T-helper 9 cell (primary cell): ENCODE measurements around the gene FAM174A.

Experiments used
- DNase-seq: peaks from one replicate; pipeline ENCODE4 v3.0.0-alpha.2; 2020
- total RNA-seq, 2 donors: gene quantifications; one replicate each; lab custom pipeline; 2026; lab: John Stamatoyannopoulos, UW

Gene FAM174A
- 2.2 to 5.1 reads per million in 2 donors for total RNA-seq

- peak; percentile 92 for DNase-seq
These were observed at the start of gene FAM174A for GRCh38 chr5:100535060-100536005. Gene FAM174A, plus strand, starts transcription at chr5:100535374. Its CDS starts 157 bp downstream, at chr5:100535531.

- DNase-seq, result no peak
These were observed 41.2 kb upstream of the FAM174A start for GRCh38 chr5:100493996-100494395.

- DNase-seq, result no peak
These were observed 38.9 kb upstream of the FAM174A start for GRCh38 chr5:100496296-100496695.

GRCh38 chr5:100502684-100503083 lies 32.5 kb upstream of the FAM174A start:
- DNase-seq, result no peak

- no peak for DNase-seq
These were observed 29.0 kb upstream of the FAM174A start for GRCh38 chr5:100505984-100506670.

- no peak for DNase-seq
These were observed 18.9 kb upstream of the FAM174A start for GRCh38 chr5:100516285-100516684.

GRCh38 chr5:100517301-100517974 lies 17.7 kb upstream of the FAM174A start:
- DNase-seq, result no peak

- no peak for DNase-seq
These were observed 16.8 kb upstream of the FAM174A start for GRCh38 chr5:100518377-100518776.

- no peak for DNase-seq
These were observed 16.1 kb upstream of the FAM174A start for GRCh38 chr5:100519075-100519474.

- no peak for DNase-seq
These were observed 14.8 kb upstream of the FAM174A start for GRCh38 chr5:100520348-100520747.

- DNase-seq, result no peak
These were observed 2.8 kb downstream of the FAM174A start for GRCh38 chr5:100537946-100538345.

GRCh38 chr5:100539519-100539918 lies 4.3 kb downstream of the FAM174A start:
- DNase-seq, result no peak

GRCh38 chr5:100542086-100542485 lies 6.9 kb downstream of the FAM174A start:
- DNase-seq, result no peak

- no peak for DNase-seq
These were observed 10.8 kb downstream of the FAM174A start for GRCh38 chr5:100546001-100546400.

GRCh38 chr5:100550531-100551051 lies 15.4 kb downstream of the FAM174A start:
- no peak for DNase-seq

GRCh38 chr5:100551183-100551582 lies 16.0 kb downstream of the FAM174A start:
- DNase-seq, result no peak

GRCh38 chr5:100553209-100553608 lies 18.0 kb downstream of the FAM174A start:
- no peak for DNase-seq

- no peak for DNase-seq
These were observed 25.7 kb downstream of the FAM174A start for GRCh38 chr5:100560860-100561259.

GRCh38 chr5:100562821-100563220 lies 27.6 kb downstream of the FAM174A start:
- no peak for DNase-seq

- DNase-seq, result no peak
These were observed 31.4 kb downstream of the FAM174A start for GRCh38 chr5:100566382-100567141.

GRCh38 chr5:100574716-100575115 lies 39.5 kb downstream of the FAM174A start:
- DNase-seq, result no peak

- DNase-seq, result no peak
These were observed 40.6 kb downstream of the FAM174A start for GRCh38 chr5:100575815-100576214.
